ENCODE measurements around the gene CEMIP2.

The CEMIP2 gene, protein sequence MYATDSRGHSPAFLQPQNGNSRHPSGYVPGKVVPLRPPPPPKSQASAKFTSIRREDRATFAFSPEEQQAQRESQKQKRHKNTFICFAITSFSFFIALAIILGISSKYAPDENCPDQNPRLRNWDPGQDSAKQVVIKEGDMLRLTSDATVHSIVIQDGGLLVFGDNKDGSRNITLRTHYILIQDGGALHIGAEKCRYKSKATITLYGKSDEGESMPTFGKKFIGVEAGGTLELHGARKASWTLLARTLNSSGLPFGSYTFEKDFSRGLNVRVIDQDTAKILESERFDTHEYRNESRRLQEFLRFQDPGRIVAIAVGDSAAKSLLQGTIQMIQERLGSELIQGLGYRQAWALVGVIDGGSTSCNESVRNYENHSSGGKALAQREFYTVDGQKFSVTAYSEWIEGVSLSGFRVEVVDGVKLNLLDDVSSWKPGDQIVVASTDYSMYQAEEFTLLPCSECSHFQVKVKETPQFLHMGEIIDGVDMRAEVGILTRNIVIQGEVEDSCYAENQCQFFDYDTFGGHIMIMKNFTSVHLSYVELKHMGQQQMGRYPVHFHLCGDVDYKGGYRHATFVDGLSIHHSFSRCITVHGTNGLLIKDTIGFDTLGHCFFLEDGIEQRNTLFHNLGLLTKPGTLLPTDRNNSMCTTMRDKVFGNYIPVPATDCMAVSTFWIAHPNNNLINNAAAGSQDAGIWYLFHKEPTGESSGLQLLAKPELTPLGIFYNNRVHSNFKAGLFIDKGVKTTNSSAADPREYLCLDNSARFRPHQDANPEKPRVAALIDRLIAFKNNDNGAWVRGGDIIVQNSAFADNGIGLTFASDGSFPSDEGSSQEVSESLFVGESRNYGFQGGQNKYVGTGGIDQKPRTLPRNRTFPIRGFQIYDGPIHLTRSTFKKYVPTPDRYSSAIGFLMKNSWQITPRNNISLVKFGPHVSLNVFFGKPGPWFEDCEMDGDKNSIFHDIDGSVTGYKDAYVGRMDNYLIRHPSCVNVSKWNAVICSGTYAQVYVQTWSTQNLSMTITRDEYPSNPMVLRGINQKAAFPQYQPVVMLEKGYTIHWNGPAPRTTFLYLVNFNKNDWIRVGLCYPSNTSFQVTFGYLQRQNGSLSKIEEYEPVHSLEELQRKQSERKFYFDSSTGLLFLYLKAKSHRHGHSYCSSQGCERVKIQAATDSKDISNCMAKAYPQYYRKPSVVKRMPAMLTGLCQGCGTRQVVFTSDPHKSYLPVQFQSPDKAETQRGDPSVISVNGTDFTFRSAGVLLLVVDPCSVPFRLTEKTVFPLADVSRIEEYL (N-terminal part only)

DNA sequence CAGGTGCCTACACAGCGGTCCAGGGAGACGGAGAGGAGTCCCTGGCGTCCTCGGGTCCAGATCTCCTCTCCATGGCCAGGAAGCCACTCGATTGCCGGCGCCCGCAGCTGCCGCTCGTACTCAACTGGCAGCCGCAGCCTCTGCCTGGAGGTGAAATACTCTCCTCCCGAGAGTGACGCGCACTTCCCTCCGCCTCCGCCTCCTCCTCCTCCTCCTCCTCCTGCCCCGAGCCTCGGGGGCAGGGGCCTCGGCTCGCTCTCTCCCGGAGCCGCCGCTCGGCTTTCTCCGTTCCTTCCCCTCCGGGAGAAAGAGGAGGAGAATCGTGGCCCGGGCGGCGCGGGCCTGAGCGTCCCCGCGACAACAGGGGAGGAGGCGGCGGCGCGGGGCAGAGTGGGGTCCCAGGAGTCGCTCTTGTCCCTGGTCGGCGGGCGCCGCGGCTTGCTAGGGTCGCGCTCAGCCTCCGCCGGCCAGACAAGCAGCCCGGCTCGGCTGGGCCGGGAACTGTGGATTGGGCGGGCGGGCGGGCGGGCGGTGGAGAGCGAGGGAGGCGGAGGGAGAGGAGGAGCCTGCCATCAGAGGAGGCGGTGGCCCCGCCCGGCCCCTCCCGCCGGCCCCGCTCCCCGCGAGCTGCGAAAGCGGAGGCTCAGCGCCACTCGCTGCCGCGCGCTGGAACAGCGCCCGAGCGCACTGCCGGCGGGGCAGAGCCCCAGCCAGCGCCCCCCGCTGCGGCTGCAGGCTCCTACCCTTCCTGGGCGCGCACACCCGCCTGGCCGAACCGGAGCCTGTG lies at the start of gene CEMIP2:
TSS of gene CEMIP2 (minus strand) at position 126 of the 787 bp plus-strand sequence. CDS start 18,140 bp downstream, outside the sequence.
- ChIA-PET POLR2A (no interaction called here), CTCF (interaction anchor here (1.0 to 3.3 kb wide), 5 partner anchors 8 to 484 kb away, joined by 3 to 12 read pairs (median 7); no protein-coding TSS in a partner anchor)
- peak; percentile 74 for TF ChIP-seq CTCF (IDR thresholded peaks at IDR 0.05; ENCODE audit: control extremely low read depth, extremely low read depth, low read depth, missing control alignments)
- peak; percentile 90 for DNase-seq (ENCODE audit: extremely low spot score)

GRCh38 chr9:71816916-71817451 lies 48.7 kb upstream of the CEMIP2 start:
- ChIA-PET POLR2A (no interaction called here), CTCF (interaction anchor here (0.7 to 4.9 kb wide), 8 partner anchors 10 to 531 kb away, joined by 3 to 56 read pairs (median 6); no protein-coding TSS in a partner anchor)
- no peak for DNase-seq (ENCODE audit: extremely low spot score)
- TF ChIP-seq CTCF (IDR thresholded peaks at IDR 0.05; ENCODE audit: control extremely low read depth, extremely low read depth, low read depth, missing control alignments): no peak

DNA sequence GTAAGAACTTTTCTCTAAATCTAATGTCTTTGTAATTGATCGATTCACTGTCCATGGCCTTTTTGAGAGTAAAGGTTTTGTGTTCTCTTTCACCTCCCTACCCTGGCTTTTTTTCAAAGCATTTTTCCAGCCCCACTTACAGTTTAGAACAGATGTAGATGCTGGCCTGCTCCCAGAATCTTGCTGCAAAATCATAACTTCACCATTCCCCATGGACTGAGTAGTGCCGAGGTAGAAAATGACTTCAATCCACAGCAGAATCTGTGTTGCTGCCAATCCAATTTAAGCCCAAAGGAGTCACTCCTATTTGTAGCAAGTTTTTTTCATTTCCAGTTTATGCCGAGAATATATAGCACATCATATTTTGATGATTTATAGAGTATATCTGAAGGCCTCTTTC lies 46.5 kb upstream of the CEMIP2 start:
- DNase-seq (ENCODE audit: extremely low spot score): no peak
- TF ChIP-seq CTCF (IDR thresholded peaks at IDR 0.05; ENCODE audit: control extremely low read depth, extremely low read depth, low read depth, missing control alignments): no peak
- ChIA-PET CTCF (no interaction called here), POLR2A (no interaction called here)

- no peak for TF ChIP-seq CTCF (IDR thresholded peaks at IDR 0.05; ENCODE audit: control extremely low read depth, extremely low read depth, low read depth, missing control alignments)
- DNase-seq (ENCODE audit: extremely low spot score): no peak
- POLR2A ChIA-PET: no interaction called here
- CTCF ChIA-PET: interaction anchor here (2.3 kb wide), 1 partner anchor 225 kb away, joined by 9 read pairs; no protein-coding TSS in a partner anchor
These were observed 45.9 kb upstream of the CEMIP2 start for GRCh38 chr9:71814226-71814625.

DNA sequence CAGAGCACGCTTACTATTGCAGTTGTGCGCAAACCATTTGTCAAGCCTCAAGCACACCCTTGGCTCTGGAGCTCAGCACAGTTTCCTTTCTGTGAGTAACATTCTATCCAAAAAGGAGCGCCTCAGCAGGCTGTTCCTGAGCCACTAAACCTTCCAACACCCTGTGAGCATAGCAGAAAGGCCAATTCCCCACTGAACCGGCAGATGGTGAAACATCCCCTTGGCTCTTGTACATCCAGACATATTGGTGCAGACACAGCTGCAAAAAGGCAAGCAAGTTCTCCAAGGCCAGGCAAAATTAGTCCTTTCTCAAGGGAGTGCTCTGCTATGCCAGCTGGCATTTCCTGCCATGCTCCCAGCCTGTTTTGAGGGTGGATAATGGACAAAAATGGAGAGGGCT lies 44.1 kb upstream of the CEMIP2 start:
- CTCF ChIA-PET: interaction anchor here (1.4 to 2.3 kb wide), 3 partner anchors 15 to 227 kb away, joined by 3 to 9 read pairs (median 9); no protein-coding TSS in a partner anchor
- DNase-seq (ENCODE audit: extremely low spot score): no peak

More for the DNA sequence above, 44.1 kb upstream of the CEMIP2 start:
- POLR2A ChIA-PET: no interaction called here
- no peak for TF ChIP-seq CTCF (IDR thresholded peaks at IDR 0.05; ENCODE audit: control extremely low read depth, extremely low read depth, low read depth, missing control alignments)
